SK-MEL-5 (cell line): Measurements from ENCODE around the gene UNC5CL. TPM values are rescaled to one million over a fixed set of nuclear protein-coding genes. Genes with fewer than 3 reads are reported as not detected.
A peak's percentile ranks its signal among the peaks of the same experiment; 100 is the strongest.

Experiments used
- DNase-seq: peaks from one replicate; pipeline ENCODE4 v3.0.0-alpha.2; 2016; ENCODE audit warnings: low read depth, low spot score
- in situ Hi-C: cut with HindIII; loops from 2 replicates; pipeline ENCODE4 v1.10.0; 2016; ENCODE audit warnings: low sequenced_read_pairs, high pct_unique_total_duplicates, low pct_unique_long_range_greater_than_20kb
- polyA plus RNA-seq, 2 experiments: library from polyadenylated mRNA; depleted of rRNA; stranded (reverse); fragments of >200 nt; gene quantifications; 2 replicates each; pipeline ENCODE4 v1.2.3, GENCODE V29; 2015
- total RNA-seq: library from RNA; depleted of rRNA; stranded (reverse); fragments of >200 nt; shearing (Covaris generic); gene quantifications from 2 replicates; pipeline ENCODE4 v1.2.3, GENCODE V29; 2014; rRNA removed

UNC5CL gene, protein sequence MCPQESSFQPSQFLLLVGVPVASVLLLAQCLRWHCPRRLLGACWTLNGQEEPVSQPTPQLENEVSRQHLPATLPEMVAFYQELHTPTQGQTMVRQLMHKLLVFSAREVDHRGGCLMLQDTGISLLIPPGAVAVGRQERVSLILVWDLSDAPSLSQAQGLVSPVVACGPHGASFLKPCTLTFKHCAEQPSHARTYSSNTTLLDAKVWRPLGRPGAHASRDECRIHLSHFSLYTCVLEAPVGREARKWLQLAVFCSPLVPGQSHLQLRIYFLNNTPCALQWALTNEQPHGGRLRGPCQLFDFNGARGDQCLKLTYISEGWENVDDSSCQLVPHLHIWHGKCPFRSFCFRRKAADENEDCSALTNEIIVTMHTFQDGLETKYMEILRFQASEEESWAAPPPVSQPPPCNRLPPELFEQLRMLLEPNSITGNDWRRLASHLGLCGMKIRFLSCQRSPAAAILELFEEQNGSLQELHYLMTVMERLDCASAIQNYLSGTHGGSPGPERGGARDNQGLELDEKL
- total RNA-seq = 0.08 and 0.16 TPM in 2 replicates
- 0.23 TPM in 1 of 2 replicates, not detected in the other for polyA plus RNA-seq (2015; cell fraction: cytosol; rRNA removed)
- 0.95 and 2.4 TPM in 2 replicates for polyA plus RNA-seq (2015; cell fraction: nucleus; rRNA removed)

- in situ Hi-C loops = no loop called here
- DNase-seq = peak; percentile 61
Measured at GRCh38 chr6:41039060-41039998, at the start of gene UNC5CL. Gene UNC5CL (minus strand): TSS chr6:41039221. CDS start chr6:41035074, 4,147 bp downstream.

GRCh38 chr6:41088451-41088850, 49.4 kb upstream of the UNC5CL start:
- DNase-seq = no peak
- in situ Hi-C loops = loop anchor here (25.0 kb wide), 1 partner anchor 99 kb away; no protein-coding TSS in a partner anchor

DNA sequence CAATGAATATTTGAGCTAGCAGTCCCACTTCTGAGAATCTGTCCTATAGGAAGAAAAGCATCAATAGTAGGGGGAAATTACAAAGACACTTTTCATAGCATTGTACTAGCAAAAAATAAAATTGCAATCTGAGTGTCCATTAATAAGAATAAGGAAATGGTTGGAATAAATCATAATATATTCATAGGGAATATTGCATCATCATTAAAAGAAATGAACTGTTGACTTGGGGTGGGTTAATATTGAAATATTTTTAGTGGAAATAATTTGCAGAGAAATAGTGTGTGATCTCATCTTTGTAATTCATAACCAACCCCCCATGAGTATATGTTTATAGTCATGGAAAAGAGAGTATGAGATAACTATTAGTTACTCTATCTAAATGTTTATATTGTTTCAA, 46.2 kb upstream of the UNC5CL start:
- no peak for DNase-seq
- in situ Hi-C loops = loop anchor here (25.0 kb wide), 1 partner anchor 102 kb away; no protein-coding TSS in a partner anchor

DNA sequence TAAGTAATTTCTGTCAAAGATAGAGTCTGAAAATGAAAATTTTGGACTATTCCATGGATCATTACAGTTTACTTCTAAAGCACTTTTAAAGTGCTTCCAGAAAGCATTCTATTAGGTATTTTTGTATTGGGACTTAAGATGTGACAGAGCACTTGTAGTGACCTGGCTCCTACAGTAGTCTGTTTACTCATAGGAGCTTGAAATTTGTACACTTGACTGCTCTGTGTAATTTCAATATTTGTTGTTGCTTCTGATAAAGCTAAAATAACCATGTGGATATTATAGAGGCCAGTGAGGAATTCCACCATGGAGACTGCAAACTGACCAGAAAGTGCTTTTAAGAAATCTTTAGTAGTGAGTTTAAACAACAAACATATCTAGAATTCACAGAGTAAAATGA, 44.1 kb upstream of the UNC5CL start:
- DNase-seq = no peak
- in situ Hi-C loops = loop anchor here (25.0 kb wide), 1 partner anchor 104 kb away; no protein-coding TSS in a partner anchor

DNA sequence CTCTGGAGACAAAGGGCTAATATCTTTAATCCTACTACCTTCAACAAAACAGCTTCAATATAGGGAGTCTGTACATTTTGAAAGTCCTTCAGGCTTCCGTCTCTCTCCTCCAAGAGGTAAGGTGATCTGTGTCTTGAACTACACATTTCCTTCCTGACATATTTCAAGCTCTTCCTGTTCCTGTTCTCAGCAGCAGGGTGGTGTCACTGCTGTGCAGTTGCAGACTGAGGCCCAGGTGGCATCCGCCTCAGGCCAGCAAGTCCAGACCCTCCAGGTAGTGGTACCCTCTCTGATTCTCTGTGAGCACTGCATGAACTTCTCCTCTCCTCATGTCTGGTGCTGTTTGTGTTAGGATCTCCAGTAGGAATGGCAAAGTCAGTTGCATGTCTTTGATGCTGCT, 41.6 kb upstream of the UNC5CL start:
- DNase-seq = no peak

GRCh38 chr6:41079080-41079479, 40.1 kb upstream of the UNC5CL start:
- no peak for DNase-seq
- in situ Hi-C loops = loop anchor here (25.0 kb wide), 1 partner anchor 108 kb away; no protein-coding TSS in a partner anchor

More for the DNA sequence above, 41.6 kb upstream of the UNC5CL start:
- in situ Hi-C loops = loop anchor here (25.0 kb wide), 1 partner anchor 107 kb away; no protein-coding TSS in a partner anchor

- DNase-seq = no peak
- in situ Hi-C loops = loop anchor here (25.0 kb wide), 1 partner anchor 109 kb away; no protein-coding TSS in a partner anchor
Measured at GRCh38 chr6:41078101-41078500, 39.1 kb upstream of the UNC5CL start.

- in situ Hi-C loops = loop anchor here (25.0 kb wide), 1 partner anchor 110 kb away; no protein-coding TSS in a partner anchor
- DNase-seq = no peak
Measured at GRCh38 chr6:41077536-41077935, 38.5 kb upstream of the UNC5CL start.

- in situ Hi-C loops = loop anchor here (25.0 kb wide), 1 partner anchor 111 kb away; no protein-coding TSS in a partner anchor
Measured at GRCh38 chr6:41075651-41076626, 36.9 kb upstream of the UNC5CL start.

DNA sequence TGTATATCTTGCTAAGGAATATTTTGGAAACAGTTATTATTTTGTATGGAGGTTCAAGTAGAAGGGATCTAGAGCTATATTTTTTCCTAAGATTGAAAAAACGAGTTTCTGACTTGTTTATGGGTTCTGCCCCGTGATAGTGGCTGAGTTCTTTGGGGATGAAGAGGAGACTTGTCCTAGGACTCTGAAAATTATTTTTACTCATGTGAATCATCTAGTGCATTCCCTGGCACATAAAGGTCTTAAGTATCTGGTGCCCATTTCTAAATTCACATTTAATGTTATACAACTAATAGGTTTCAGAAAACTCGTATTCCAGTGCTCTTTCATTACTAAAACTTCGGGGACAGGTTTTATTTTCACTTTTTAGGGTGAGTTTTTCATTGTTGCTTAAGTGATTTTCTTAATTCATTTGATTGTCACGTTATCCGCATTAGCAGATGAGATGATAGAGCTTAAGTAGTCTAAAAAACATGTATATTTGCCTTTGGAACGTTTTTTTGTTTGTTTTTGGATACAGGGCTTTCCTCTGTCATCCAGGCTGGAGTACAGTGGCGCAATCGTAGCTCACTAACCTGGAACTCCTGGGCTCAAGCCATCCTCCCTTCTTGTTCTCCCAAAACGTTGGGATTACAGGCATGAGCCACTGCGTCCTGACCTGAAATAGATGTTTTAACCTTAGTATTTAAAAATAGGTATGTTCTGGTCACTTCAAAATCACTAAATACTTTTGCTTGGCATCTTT, 35.8 kb upstream of the UNC5CL start:
- in situ Hi-C loops = loop anchor here (25.0 kb wide), 1 partner anchor 112 kb away; no protein-coding TSS in a partner anchor
- no peak for DNase-seq

More at GRCh38 chr6:41075651-41076626, 36.9 kb upstream of the UNC5CL start:
- DNase-seq = no peak

DNA sequence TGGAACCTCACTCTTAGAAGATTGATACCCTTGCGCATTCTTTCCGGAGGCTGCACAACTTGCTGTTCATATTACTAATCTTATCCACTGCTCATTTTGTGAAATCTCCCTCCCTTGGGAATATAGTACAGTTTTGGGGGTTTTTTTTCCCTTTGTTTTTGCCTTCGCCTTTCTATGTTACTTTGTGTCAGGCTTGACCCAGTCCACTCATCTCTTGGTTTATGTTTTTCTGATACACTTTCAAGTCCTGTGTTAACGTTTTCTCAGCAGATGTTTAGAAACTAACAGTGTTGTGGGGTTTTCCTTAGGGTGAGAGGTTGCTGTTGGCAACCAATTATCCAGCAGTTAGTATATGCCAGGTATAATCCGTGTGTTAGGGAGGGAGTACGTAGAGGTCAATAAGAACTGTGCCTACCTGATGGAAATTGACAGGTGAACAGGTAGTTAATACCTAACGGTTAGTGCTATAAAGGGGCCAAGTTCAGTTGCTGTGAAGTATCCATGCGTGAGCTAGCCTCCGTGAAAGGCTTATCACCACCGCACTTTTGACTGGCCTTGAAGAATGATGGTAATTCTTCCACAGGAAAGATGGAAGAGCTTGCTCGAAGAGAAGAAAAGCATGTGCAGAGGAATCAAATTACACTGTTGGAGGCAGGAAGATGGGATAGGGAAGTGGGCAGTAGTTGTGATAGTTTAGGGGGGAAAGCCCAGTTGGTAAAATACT, 35.1 kb upstream of the UNC5CL start:
- in situ Hi-C loops = no loop called here
- DNase-seq = peak; percentile 14

- DNase-seq = peak; percentile 81
- in situ Hi-C loops = no loop called here
Measured at GRCh38 chr6:41073203-41073967, 34.4 kb upstream of the UNC5CL start.

- DNase-seq = peak; percentile 99
- in situ Hi-C loops = no loop called here
Measured at GRCh38 chr6:41072836-41073202, 33.8 kb upstream of the UNC5CL start, which contains the start of gene NFYA. Gene NFYA (plus strand): TSS chr6:41072974. CDS start chr6:41079090, 6,116 bp downstream.
